ENCODE results near the gene SMAD7.

DNA sequence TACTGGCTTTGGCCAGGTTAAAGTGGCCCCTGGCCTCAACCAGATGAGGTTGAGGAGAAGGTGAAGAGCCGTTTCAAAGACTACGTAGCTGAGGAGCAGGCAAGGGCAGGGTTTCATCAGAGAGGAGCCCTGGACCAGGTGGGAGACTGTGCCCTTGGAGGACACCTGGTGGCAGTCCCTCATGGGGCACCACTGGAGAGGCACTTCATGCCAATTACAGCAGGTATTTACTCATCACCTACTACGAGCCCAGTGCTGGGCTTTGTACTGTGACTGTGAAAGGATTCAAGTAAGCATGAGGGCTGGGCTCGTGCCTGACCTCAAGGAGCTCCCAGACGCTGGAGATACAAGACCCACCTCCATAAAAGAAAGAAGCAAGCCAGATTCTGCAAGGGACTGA, 37.6 kb downstream of the SMAD7 start:
- no peak for TF ChIP-seq POLR2A (IDR thresholded peaks at IDR 0.05)
- TF ChIP-seq, protein P1, sequence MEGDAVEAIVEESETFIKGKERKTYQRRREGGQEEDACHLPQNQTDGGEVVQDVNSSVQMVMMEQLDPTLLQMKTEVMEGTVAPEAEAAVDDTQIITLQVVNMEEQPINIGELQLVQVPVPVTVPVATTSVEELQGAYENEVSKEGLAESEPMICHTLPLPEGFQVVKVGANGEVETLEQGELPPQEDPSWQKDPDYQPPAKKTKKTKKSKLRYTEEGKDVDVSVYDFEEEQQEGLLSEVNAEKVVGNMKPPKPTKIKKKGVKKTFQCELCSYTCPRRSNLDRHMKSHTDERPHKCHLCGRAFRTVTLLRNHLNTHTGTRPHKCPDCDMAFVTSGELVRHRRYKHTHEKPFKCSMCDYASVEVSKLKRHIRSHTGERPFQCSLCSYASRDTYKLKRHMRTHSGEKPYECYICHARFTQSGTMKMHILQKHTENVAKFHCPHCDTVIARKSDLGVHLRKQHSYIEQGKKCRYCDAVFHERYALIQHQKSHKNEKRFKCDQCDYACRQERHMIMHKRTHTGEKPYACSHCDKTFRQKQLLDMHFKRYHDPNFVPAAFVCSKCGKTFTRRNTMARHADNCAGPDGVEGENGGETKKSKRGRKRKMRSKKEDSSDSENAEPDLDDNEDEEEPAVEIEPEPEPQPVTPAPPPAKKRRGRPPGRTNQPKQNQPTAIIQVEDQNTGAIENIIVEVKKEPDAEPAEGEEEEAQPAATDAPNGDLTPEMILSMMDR (IDR thresholded peaks at IDR 0.05), result no peak
- no peak for TF ChIP-seq EP300 (IDR thresholded peaks at IDR 0.05)

Measured in ovary (tissue), 3 donors.